Lower leg skin (tissue), 4 donors: ENCODE measurements around the gene NOTCH3. TPM values are rescaled to one million over a fixed set of nuclear protein-coding genes. Genes with fewer than 3 reads are reported as not detected.

Source experiments
- DNase-seq, 2 donors: peaks; one replicate each; pipeline ENCODE4 v3.0.0-alpha.2; 2019; ENCODE audit warnings: low spot score in 2 of 2
- H3K4me3 ChIP-seq: fragments of 200-600 bp; sonication (generic); 2 replicates; pipeline ENCODE4 v1.5.1; 2017; ENCODE audit warnings: mild to moderate bottlenecking, low read depth; ENCODE audit not compliant: poor library complexity, severe bottlenecking
- POLR2A ChIP-seq, 2 donors: fragments of 450-650 bp; IDR thresholded peaks; one replicate each; pipeline ENCODE4 v1.6.1; 2016 to 2017; ENCODE audit warnings: antibody characterized with exemption in 2 of 2, mild to moderate bottlenecking in 1 of 2, moderate library complexity in 1 of 2
- WGBS, 2 donors: methylation state at CpG; one replicate each; pipeline ENCODE4 v1.1.5; 2018; 5-methylcytosine and 5-hydroxymethylcytosine counted together
- intact Hi-C: fragments of 100-400 bp; cut with DNase I; formaldehyde crosslinking; loops from one replicate; pipeline ENCODE4 v1.15.0; 2023; ENCODE audit warnings: low total_unique reads
- total RNA-seq, 4 donors: library from RNA; depleted of rRNA; stranded (reverse); fragments of >200 nt; gene quantifications; one replicate each; pipeline ENCODE4 v1.1.0, GENCODE V29; 2016
- TF ChIP-seq, protein P1 (sequence below), 3 donors: fragments of 450-650 bp; IDR thresholded peaks; one replicate each; pipeline ENCODE4 v1.5.1; 2016; ENCODE audit warnings: antibody characterized with exemption in 3 of 3, mild to moderate bottlenecking in 3 of 3, moderate library complexity in 2 of 3

Gene NOTCH3
- total RNA-seq, 4 donors from 2014 or later = 215 to 332 (median 251) TPM

DNA sequence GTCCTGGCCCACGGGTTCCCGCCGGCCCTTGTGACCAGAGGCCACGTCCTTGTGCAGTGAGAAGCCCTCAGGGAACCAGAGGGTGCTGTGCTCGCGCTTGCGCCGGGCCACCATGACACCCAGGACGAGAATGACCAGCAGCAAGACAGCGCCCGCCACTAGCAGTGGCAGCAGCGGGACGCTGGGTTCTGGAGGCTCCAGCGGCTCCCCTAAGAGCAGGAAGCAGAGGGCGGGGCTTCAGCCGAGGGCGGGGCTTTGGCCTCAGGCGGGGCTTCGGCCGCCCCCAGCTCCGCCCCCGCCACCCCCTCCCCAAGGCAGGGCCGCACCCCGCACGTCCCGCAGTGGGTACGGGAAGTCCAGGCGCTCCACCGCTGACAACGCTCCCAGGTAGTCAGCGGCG, 30.4 kb downstream of the NOTCH3 start:
- intact Hi-C loops = no loop called here
- TF ChIP-seq, protein P1, sequence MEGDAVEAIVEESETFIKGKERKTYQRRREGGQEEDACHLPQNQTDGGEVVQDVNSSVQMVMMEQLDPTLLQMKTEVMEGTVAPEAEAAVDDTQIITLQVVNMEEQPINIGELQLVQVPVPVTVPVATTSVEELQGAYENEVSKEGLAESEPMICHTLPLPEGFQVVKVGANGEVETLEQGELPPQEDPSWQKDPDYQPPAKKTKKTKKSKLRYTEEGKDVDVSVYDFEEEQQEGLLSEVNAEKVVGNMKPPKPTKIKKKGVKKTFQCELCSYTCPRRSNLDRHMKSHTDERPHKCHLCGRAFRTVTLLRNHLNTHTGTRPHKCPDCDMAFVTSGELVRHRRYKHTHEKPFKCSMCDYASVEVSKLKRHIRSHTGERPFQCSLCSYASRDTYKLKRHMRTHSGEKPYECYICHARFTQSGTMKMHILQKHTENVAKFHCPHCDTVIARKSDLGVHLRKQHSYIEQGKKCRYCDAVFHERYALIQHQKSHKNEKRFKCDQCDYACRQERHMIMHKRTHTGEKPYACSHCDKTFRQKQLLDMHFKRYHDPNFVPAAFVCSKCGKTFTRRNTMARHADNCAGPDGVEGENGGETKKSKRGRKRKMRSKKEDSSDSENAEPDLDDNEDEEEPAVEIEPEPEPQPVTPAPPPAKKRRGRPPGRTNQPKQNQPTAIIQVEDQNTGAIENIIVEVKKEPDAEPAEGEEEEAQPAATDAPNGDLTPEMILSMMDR (IDR thresholded peaks at IDR 0.05) = no peak
- no peak for TF ChIP-seq POLR2A (IDR thresholded peaks at IDR 0.05)
- DNase-seq = no peak
- 89 to 91% methylated on average over 25 to 30 of the region's 32 CpGs for WGBS, 2 donors
- H3K4me3 ChIP-seq = no peak overlapping the region

DNA sequence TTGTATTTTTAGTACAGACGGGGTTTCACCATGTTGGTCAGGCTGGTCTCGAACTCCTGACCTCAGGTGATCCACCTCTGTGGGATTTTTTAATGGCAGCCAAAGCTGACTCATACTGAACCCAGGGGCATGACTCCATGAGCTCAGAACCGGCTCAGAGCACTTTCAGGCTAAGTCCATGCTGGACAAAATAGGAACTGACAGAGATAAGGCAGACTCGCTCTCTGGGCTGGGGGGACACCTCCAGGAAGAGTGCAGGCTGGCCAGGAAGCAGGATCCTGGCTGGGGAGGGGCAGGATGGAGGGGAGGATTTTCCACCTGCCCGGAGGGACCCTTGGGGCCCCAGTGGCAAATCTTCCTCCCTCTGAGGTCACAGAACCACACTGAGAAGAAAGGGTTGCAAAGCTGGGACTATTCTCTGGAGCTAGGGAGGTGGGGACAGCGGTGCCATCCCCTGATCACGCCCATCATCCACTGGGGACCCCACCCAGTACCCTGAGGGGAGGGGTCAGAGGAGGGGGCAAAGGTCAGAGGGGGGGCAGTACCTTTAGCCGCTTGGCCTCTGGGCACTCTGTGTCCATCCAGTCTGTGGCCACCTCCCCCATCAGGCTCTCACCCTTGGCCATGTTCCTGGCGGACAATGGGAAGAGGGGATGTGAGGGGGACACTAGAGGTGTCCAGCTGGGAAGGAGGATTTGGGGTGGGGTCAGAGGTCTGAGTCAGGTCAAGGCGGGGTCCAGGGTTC, 31.1 kb downstream of the NOTCH3 start:
- no peak overlapping the region for H3K4me3 ChIP-seq
- intact Hi-C loops = no loop called here
- WGBS, 2 donors = 84 to 85% methylated on average over 10 of the region's 10 CpGs
- no peak for DNase-seq
- no peak for TF ChIP-seq POLR2A (IDR thresholded peaks at IDR 0.05)
- TF ChIP-seq, protein P1 (IDR thresholded peaks at IDR 0.05) = no peak

DNA sequence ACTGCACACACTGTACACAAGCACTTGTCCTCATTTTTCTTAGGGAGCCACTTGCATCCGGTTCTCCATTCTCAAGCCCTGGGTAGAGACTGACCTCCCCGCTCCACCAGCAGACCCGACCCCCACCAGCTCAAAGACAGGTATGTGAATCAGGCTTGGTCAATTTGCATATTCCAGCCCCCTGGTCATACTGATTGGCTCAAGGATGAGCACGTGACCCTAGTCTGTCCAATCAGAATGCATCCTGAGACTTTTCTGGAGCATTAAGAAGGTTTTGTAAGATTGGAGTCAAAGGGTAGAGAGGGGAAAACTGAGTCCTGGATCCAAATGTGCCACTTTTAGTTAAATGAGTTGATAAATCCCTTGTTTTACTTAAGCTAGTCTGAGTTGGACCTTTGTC, 34.1 kb downstream of the NOTCH3 start:
- WGBS, 2 donors = 72 to 75% methylated on average over 4 of the region's 4 CpGs
- TF ChIP-seq, protein P1 (IDR thresholded peaks at IDR 0.05) = no peak
- no peak for TF ChIP-seq POLR2A (IDR thresholded peaks at IDR 0.05)
- no peak overlapping the region for H3K4me3 ChIP-seq
- no peak for DNase-seq
- intact Hi-C loops = no loop called here

DNA sequence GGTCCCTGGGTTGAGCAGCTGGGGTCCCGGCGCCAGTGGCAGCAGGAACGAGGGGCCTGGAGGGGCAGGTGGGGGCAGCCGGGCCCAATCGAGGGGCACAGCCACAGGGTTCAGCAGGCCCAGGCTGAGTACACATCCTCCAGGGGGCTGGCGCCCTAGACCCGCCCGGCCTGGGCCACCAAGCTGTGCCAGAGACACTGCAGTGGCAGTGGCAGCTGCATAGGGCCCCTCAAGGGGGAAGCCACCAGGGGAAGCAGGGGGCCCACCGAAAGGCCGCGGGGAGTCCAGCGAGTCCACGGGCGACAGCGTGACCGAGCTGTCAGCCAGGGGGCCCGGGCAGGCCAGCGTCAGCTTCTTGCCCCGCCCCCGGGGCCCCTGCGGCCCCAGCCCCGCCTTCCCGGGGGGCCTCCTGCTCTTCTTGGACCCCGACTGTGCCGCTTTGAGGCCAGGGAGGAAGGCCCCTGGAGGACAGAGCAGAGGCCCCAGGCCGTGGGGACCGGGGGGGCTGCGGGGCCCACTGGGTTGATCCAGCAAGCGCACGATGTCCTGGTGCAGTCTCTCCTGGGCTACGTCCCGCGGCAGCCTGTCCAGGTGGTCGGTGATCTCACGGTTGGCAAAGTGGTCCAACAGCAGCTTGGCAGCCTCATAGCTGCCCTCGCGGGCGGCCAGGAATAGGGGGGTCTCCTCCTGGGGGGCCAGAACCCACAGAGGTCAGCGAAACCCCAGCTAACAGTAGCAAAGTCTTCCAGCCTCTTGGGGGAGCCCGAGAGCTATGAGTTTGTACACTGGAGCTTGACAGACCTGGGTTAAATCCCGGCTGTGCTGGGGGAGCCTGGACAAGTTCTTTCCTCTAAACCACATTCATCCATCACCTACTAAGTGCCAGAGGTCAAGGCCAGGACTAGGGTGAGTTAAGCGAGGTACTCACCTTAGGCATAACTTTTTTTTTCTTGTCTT, 39.5 kb downstream of the NOTCH3 start:
- no peak for TF ChIP-seq POLR2A (IDR thresholded peaks at IDR 0.05)
- TF ChIP-seq, protein P1 (IDR thresholded peaks at IDR 0.05) = no peak
- no peak overlapping the region for H3K4me3 ChIP-seq
- WGBS, 2 donors = 91 to 94% methylated on average over 24 to 38 of the region's 42 CpGs
- intact Hi-C loops = no loop called here
- no peak for DNase-seq

DNA sequence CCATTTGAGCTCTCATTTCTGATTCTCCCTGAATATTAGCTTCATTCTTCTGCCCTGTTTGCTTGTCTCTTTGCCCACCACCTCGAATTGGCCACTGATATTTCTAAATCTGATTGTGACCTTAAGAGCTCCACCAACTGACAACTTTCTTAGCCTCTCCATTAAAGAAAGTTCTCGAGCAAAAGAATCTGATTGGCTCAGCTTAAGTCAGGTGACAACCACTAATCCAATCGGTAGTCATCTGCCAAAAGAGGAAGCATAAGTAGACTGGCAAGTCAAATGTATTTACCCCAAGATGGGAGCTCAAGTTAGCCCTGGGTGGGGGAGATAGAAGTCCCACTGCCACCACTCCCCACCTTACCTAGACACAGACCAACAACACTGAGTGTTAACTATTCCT, 41.5 kb downstream of the NOTCH3 start:
- H3K4me3 ChIP-seq = no peak overlapping the region
- 70 to 73% methylated on average over 3 of the region's 3 CpGs for WGBS, 2 donors
- intact Hi-C loops = no loop called here
- DNase-seq = no peak
- TF ChIP-seq, protein P1 (IDR thresholded peaks at IDR 0.05) = no peak
- TF ChIP-seq POLR2A (IDR thresholded peaks at IDR 0.05) = no peak
